SK-N-SH (cell line): ENCODE data around the gene SNX33. TPM values are rescaled to one million over a fixed set of nuclear protein-coding genes. Genes with fewer than 3 reads are reported as not detected.

Experiments
- CTCF ChIA-PET: fragments of 300-600, 350-600 bp; formaldehyde crosslinking; extraction: SDS; loops from one replicate; lab custom pipeline; 2021; lab: Yijun Ruan, JAX
- POLR2A ChIA-PET: fragments of 350-600 bp; sonication (Branson Sonifier 250); formaldehyde crosslinking; extraction: SDS; loops from one replicate; lab custom pipeline; 2020; ENCODE audit warnings: antibody characterized with exemption, inconsistent platforms; lab: Yijun Ruan, JAX
- DNase-seq: peaks from one replicate; pipeline ENCODE4 v3.0.0; 2012
- H2AFZ ChIP-seq: fragments of 200-600 bp; sonication (generic); 2 replicates; pipeline ENCODE4 v1.8.1; 2016; ENCODE audit warnings: antibody characterized with exemption, mild to moderate bottlenecking, low read depth
- H3F3A ChIP-seq: fragments of 200-600 bp; sonication (generic); replicated peaks from 2 replicates; pipeline ENCODE3; 2016; ENCODE audit warnings: antibody characterized with exemption, mild to moderate bottlenecking; ENCODE audit not compliant: insufficient read depth
- H3K27ac ChIP-seq, 2 experiments: fragments of 200-500 bp in 1 of 2; fragments of 200-600 bp in 1 of 2; sonication (Bioruptor generic) in 1 of 2; sonication (generic), shearing (Covaris generic) in 1 of 2; 2 replicates each; pipeline versions ENCODE4 v1.5.1 to v1.6.1; 2014 to 2016; ENCODE audit warnings: low read depth in 2 of 2, inconsistent platforms in 1 of 2, low read length in 1 of 2, mild to moderate bottlenecking in 1 of 2, mixed read lengths in 1 of 2
- H3K27me3 ChIP-seq: fragments of 200-600 bp; sonication (generic), shearing (Covaris generic); 2 replicates; pipeline ENCODE4 v1.6.1; 2016; ENCODE audit warnings: mixed run types; ENCODE audit not compliant: insufficient read depth
- H3K36me3 ChIP-seq, 2 experiments: fragments of 200-500 bp in 1 of 2; fragments of 200-600 bp in 1 of 2; sonication (Bioruptor generic) in 1 of 2; sonication (generic) in 1 of 2; replicated peaks in 1 of 2; 2 replicates each; pipeline versions ENCODE3 to v1.5.1; 2014 to 2016; ENCODE audit warnings: low read length in 1 of 2, mild to moderate bottlenecking in 1 of 2; ENCODE audit not compliant: insufficient read depth in 2 of 2, control insufficient read depth in 1 of 2
- H3K4me1 ChIP-seq, 2 experiments: fragments of 200-500 bp in 1 of 2; fragments of 200-600 bp in 1 of 2; sonication (Bioruptor generic) in 1 of 2; sonication (generic), shearing (Covaris generic) in 1 of 2; 2 replicates each; pipeline versions ENCODE4 v1.5.1 to v1.6.1; 2014 to 2016; ENCODE audit warnings: low read depth in 1 of 2, low read length in 1 of 2, mixed run types in 1 of 2; ENCODE audit not compliant: insufficient read depth in 2 of 2, control insufficient read depth in 1 of 2
- H3K4me2 ChIP-seq: fragments of 200-600 bp; sonication (generic), shearing (Covaris generic); 2 replicates; pipeline ENCODE4 v1.6.1; 2017; ENCODE audit warnings: mixed run types
- H3K4me3 ChIP-seq, 2 experiments: fragments of 200-500 bp in 1 of 2; fragments of 200-600 bp in 1 of 2; sonication (Bioruptor generic) in 1 of 2; sonication (generic), shearing (Covaris generic) in 1 of 2; 2 replicates each; pipeline versions ENCODE4 v1.5.1 to v1.8.1; 2014 to 2016; ENCODE audit warnings: low read depth in 2 of 2, inconsistent platforms in 1 of 2, low read length in 1 of 2, mild to moderate bottlenecking in 1 of 2, mixed read lengths in 1 of 2, moderate library complexity in 1 of 2
- H3K79me2 ChIP-seq: fragments of 200-600 bp; sonication (generic); 2 replicates; pipeline ENCODE4 v1.8.1; 2017; ENCODE audit warnings: mild to moderate bottlenecking; ENCODE audit not compliant: insufficient read depth
- H3K9ac ChIP-seq: fragments of 200-600 bp; sonication (generic); 2 replicates; pipeline ENCODE4 v1.6.1; 2017; ENCODE audit warnings: mixed run types
- H3K9me2 ChIP-seq: fragments of 200-600 bp; sonication (generic); 2 replicates; pipeline ENCODE4 v1.6.1; 2017; ENCODE audit warnings: mixed run types
- H3K9me3 ChIP-seq: fragments of 200-600 bp; sonication (generic); 2 replicates; pipeline ENCODE4 v1.6.1; 2017; ENCODE audit warnings: mixed run types, mild to moderate bottlenecking, moderate library complexity
- H4K20me1 ChIP-seq: fragments of 200-600 bp; sonication (generic); 2 replicates; pipeline ENCODE4 v1.6.1; 2017; ENCODE audit warnings: mild to moderate bottlenecking, mixed run types; ENCODE audit not compliant: insufficient read depth
- CHD2 ChIP-seq: fragments of 150-350 bp; IDR thresholded peaks from 2 replicates; pipeline ENCODE4 v1.6.1; 2018; ENCODE audit warnings: low read length; ENCODE audit not compliant: partially characterized antibody
- ELF1 ChIP-seq: IDR thresholded peaks from 2 replicates; pipeline ENCODE4 v1.4.0; 2012
- EZH2phosphoT487 ChIP-seq: fragments of 200-600 bp; sonication (generic); IDR thresholded peaks from 2 replicates; pipeline ENCODE4 v1.6.1; 2017; ENCODE audit warnings: low read depth, mixed run types, mild to moderate bottlenecking, antibody characterized with exemption, moderate library complexity, borderline replicate concordance
- FOSL2 ChIP-seq: IDR thresholded peaks from 2 replicates; pipeline ENCODE4 v1.4.0; 2012; ENCODE audit warnings: low read depth, mild to moderate bottlenecking, moderate library complexity, borderline replicate concordance
- GABPA ChIP-seq: IDR thresholded peaks from 2 replicates; pipeline ENCODE4 v1.4.0; 2012; ENCODE audit warnings: low read depth, mild to moderate bottlenecking
- MEF2A ChIP-seq: IDR thresholded peaks from 2 replicates; pipeline ENCODE4 v1.4.0; 2012; ENCODE audit warnings: low read depth, borderline replicate concordance
- MXI1 ChIP-seq: IDR thresholded peaks from 2 replicates; pipeline ENCODE4 v1.6.1; 2012; ENCODE audit warnings: mild to moderate bottlenecking, low read depth, low read length, improper control_type of control experiment
- NFIC ChIP-seq: IDR thresholded peaks from 2 replicates; pipeline ENCODE4 v1.4.0; 2012; ENCODE audit warnings: borderline replicate concordance
- NRF1 ChIP-seq: IDR thresholded peaks from 2 replicates; pipeline ENCODE4 v1.6.1; 2012; ENCODE audit warnings: low read depth, mild to moderate bottlenecking, low read length
- POLR2AphosphoS5 ChIP-seq: IDR thresholded peaks from 2 replicates; pipeline ENCODE4 v1.6.1; 2012; ENCODE audit warnings: low read depth, low read length
- RAD21 ChIP-seq: IDR thresholded peaks from 2 replicates; pipeline ENCODE4 v1.6.1; 2012; ENCODE audit warnings: mild to moderate bottlenecking, low read length
- SIN3A ChIP-seq: IDR thresholded peaks from 2 replicates; pipeline ENCODE4 v1.6.1; 2012; ENCODE audit warnings: low read depth, mild to moderate bottlenecking, low read length, moderate library complexity, borderline replicate concordance
- TAF1 ChIP-seq: IDR thresholded peaks from 2 replicates; pipeline ENCODE4 v1.6.1; 2012; ENCODE audit warnings: low read depth, mild to moderate bottlenecking, low read length, moderate library complexity, borderline replicate concordance
- USF2 ChIP-seq: fragments of 150-350 bp; IDR thresholded peaks from 2 replicates; pipeline ENCODE4 v1.6.1; 2017; ENCODE audit warnings: antibody characterized with exemption, low read length, low read depth, borderline replicate concordance
- WGBS: methylation state at CpG from one replicate; pipeline ENCODE4 v1.1.6; 2017; ENCODE audit warnings: low lambda C conversion rate; 5-methylcytosine and 5-hydroxymethylcytosine counted together
- polyA plus RNA-seq, 3 experiments: library from polyadenylated mRNA; depleted of rRNA; stranded (reverse); fragments of >200 nt; gene quantifications; 2 replicates each; pipeline ENCODE4 v1.2.3, GENCODE V29; 2012
- TF ChIP-seq, protein P1 (sequence below): IDR thresholded peaks from 2 replicates; pipeline ENCODE4; 2012
- TF ChIP-seq, protein P2 (sequence below): fragments of 200-600 bp; sonication (generic); IDR thresholded peaks from 2 replicates; pipeline ENCODE4 v1.6.1; 2017; ENCODE audit warnings: antibody characterized with exemption, mild to moderate bottlenecking, moderate library complexity
- TF ChIP-seq, protein P3 (sequence below): IDR thresholded peaks from 2 replicates; pipeline ENCODE4 v1.4.0; 2012; ENCODE audit warnings: low read depth, borderline replicate concordance
- TF ChIP-seq, protein P4 (sequence below): fragments of 150-350 bp; IDR thresholded peaks from 2 replicates; pipeline ENCODE4 v1.6.1; 2016; ENCODE audit warnings: mild to moderate bottlenecking, low read depth, low read length
- TF ChIP-seq, protein P5 (sequence below): IDR thresholded peaks from 2 replicates; pipeline ENCODE4 v1.4.0; 2012; ENCODE audit warnings: low read depth

SNX33 gene
- polyA plus RNA-seq, 1 of the 3 experiments (the other 2 are of a cell fraction), result 7.7 TPM

DNA sequence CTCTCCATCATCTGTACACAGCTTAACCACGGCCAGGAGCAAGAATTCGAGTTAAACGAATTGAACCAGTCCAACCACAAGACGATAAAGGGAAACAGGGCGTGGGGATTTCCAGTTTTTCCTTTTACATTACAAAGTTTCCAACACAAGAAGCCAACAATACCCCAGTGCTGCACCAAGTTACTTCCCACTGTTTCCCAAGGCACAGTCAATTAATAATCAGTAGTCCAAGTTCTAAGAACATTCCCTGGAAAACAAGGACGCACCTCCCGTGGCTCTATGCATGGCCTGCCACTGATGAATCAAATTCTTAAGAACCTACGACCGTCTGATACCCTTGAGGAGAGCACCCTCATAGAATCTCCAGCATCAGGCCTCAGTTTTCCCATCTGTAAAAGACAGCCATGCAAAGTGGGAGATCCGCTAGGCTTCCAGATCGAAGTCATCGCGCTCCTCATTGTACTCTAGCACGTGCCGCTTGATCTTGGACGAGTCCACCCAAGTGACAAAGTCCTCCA is 8.5 kb upstream of the SNX33 start (continued):
- TF ChIP-seq, protein P1, sequence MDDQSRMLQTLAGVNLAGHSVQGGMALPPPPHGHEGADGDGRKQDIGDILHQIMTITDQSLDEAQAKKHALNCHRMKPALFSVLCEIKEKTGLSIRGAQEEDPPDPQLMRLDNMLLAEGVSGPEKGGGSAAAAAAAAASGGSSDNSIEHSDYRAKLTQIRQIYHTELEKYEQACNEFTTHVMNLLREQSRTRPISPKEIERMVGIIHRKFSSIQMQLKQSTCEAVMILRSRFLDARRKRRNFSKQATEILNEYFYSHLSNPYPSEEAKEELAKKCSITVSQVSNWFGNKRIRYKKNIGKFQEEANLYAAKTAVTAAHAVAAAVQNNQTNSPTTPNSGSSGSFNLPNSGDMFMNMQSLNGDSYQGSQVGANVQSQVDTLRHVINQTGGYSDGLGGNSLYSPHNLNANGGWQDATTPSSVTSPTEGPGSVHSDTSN, result no peak
- no peak for TF ChIP-seq ELF1
- TF ChIP-seq, protein P2, sequence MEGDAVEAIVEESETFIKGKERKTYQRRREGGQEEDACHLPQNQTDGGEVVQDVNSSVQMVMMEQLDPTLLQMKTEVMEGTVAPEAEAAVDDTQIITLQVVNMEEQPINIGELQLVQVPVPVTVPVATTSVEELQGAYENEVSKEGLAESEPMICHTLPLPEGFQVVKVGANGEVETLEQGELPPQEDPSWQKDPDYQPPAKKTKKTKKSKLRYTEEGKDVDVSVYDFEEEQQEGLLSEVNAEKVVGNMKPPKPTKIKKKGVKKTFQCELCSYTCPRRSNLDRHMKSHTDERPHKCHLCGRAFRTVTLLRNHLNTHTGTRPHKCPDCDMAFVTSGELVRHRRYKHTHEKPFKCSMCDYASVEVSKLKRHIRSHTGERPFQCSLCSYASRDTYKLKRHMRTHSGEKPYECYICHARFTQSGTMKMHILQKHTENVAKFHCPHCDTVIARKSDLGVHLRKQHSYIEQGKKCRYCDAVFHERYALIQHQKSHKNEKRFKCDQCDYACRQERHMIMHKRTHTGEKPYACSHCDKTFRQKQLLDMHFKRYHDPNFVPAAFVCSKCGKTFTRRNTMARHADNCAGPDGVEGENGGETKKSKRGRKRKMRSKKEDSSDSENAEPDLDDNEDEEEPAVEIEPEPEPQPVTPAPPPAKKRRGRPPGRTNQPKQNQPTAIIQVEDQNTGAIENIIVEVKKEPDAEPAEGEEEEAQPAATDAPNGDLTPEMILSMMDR, result no peak
- TF ChIP-seq NFIC, result no peak
- no peak for TF ChIP-seq MEF2A
- TF ChIP-seq NRF1, result no peak
- no peak for TF ChIP-seq FOSL2
- no peak for TF ChIP-seq POLR2AphosphoS5
- no peak for TF ChIP-seq RAD21
- TF ChIP-seq TAF1, result no peak
- no peak for TF ChIP-seq USF2

DNA sequence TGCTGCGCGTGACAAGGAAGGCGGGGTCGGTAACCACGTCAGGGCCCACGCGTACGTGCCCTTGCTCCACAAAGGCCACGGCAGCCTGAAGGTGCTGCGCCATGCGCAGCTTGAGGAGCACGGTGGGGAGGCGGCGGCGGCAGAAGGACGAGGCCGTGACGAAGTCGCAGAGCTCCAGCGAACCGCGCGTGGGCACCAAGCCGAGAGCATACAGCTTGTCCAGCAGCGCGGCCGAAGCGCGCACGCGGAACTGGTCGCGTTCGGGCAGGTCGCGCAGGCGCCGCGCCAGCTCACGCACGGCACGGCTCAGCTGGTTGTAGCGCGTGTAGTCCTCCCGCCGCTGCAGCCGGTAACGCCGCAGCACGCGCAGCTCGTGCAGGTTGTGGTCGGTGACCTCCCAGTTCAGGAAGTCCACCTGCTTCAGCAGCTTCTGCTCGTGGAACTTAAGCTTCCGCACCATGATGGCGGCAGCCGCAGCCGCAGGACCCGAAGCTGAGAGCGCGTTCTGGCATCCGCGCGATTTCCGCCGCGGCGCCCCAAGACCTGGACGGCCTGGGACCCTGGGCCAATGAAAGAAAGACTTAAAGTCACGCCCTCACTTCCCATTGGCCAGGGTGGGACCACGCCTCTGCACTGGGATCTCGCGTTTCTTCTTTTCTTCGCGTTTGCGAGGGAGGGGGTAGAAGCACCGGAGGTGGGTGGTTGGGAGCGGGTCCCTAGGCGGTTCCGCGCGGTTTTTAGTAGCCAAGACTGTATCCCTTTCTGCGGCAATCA is 7.8 kb upstream of the SNX33 start, which contains the start of gene IMP3:
IMP3 (minus strand) TSS at position 516 of the 774 bp plus-strand sequence; CDS start at position 460, 56 bp downstream.
- ChIA-PET POLR2A (interaction anchor here (0.6 to 2.5 kb wide), 11 partner anchors 9 to 271 kb away, joined by 3 to 31 read pairs (median 6); partner anchors contain the start of genes MAN2C1, PTPN9, SIN3A and SNUPN), CTCF (interaction anchor here (0.9 to 4.0 kb wide), 15 partner anchors 14 to 272 kb away, joined by 3 to 27 read pairs (median 4); partner anchors contain the start of genes MAN2C1, PTPN9, SIN3A and SNUPN)
- Histone ChIP-seq H3K4me3 (peak within 1 kb of the TSS; percentile 71 to 76), H3K9ac (peak within 1 kb of the TSS; percentile 83), H3K9me2 (no peaks in the 10 kb centered on the region), H4K20me1 (peaks cover 20% of the 10 kb centered on the region), H3K4me2 (peak within 1 kb of the TSS; percentile 91), H3K27ac (peak within 1 kb of the TSS; percentile 87 to 92), H3K36me3 (peaks cover 0 to 5% of the 10 kb centered on the region in 2 experiments), H3K4me1 (peaks cover 11% of the 10 kb centered on the region in 2 experiments; a peak in 2 of 4 replicates), H3K27me3 (no peaks in the 10 kb centered on the region), H3K9me3 (no peaks in the 10 kb centered on the region), H3F3A (peaks cover 31% of the 10 kb centered on the region), H2AFZ (peak within 1 kb of the TSS; percentile 61), H3K79me2 (peaks cover 49% of the 10 kb centered on the region)
- 1% methylated on average over 41 of the region's 83 CpGs for WGBS
- peak; percentile 98 for DNase-seq
- TF ChIP-seq, protein P3, sequence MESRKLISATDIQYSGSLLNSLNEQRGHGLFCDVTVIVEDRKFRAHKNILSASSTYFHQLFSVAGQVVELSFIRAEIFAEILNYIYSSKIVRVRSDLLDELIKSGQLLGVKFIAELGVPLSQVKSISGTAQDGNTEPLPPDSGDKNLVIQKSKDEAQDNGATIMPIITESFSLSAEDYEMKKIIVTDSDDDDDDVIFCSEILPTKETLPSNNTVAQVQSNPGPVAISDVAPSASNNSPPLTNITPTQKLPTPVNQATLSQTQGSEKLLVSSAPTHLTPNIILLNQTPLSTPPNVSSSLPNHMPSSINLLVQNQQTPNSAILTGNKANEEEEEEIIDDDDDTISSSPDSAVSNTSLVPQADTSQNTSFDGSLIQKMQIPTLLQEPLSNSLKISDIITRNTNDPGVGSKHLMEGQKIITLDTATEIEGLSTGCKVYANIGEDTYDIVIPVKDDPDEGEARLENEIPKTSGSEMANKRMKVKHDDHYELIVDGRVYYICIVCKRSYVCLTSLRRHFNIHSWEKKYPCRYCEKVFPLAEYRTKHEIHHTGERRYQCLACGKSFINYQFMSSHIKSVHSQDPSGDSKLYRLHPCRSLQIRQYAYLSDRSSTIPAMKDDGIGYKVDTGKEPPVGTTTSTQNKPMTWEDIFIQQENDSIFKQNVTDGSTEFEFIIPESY, result peak; percentile 98
- peak; percentile 90 for TF ChIP-seq TAF1
- peak; percentile 97 for TF ChIP-seq POLR2AphosphoS5
- TF ChIP-seq NFIC, result no peak
- peak; percentile 73 for TF ChIP-seq ELF1
- no peak for TF ChIP-seq EZH2phosphoT487
- TF ChIP-seq SIN3A, result peak; percentile 85
- TF ChIP-seq, protein P4, sequence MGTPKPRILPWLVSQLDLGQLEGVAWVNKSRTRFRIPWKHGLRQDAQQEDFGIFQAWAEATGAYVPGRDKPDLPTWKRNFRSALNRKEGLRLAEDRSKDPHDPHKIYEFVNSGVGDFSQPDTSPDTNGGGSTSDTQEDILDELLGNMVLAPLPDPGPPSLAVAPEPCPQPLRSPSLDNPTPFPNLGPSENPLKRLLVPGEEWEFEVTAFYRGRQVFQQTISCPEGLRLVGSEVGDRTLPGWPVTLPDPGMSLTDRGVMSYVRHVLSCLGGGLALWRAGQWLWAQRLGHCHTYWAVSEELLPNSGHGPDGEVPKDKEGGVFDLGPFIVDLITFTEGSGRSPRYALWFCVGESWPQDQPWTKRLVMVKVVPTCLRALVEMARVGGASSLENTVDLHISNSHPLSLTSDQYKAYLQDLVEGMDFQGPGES, result peak; percentile 53
- peak; percentile 69 for TF ChIP-seq MXI1
- TF ChIP-seq, protein P1, result no peak; the same call in 1 of the 2 replicates
- TF ChIP-seq, protein P5, sequence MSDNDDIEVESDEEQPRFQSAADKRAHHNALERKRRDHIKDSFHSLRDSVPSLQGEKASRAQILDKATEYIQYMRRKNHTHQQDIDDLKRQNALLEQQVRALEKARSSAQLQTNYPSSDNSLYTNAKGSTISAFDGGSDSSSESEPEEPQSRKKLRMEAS, result peak; percentile 75
- peak; percentile 53 for TF ChIP-seq NRF1
- TF ChIP-seq GABPA, result peak; percentile 65
- TF ChIP-seq CHD2, result peak; percentile 99
- no peak for TF ChIP-seq RAD21
